ENCODE measurements around the gene PIK3R2.
"Not testable (repeated sequence)": the region's sequence is repeated elsewhere in the genome, so short reads cannot be mapped to it uniquely, and the experiment has no call there.

PIK3R2 gene

GRCh38 chr19:18158467-18158866 is 5.5 kb downstream of the PIK3R2 start:
- DNase-seq (ENCODE audit: low read depth): no peak
- H3K4me3 ChIP-seq (ENCODE audit: low read length): no peak overlapping the region
- TF ChIP-seq CTCF (conservative IDR thresholded peaks at IDR 0.05; ENCODE audit: low read length): no peak

GRCh38 chr19:18159059-18159616 is 6.2 kb downstream of the PIK3R2 start:
- not testable (repeated sequence) for DNase-seq (ENCODE audit: low read depth)

GRCh38 chr19:18159810-18160209 is 6.8 kb downstream of the PIK3R2 start:
- no peak overlapping the region for H3K4me3 ChIP-seq (ENCODE audit: low read length)
- no peak for TF ChIP-seq CTCF (conservative IDR thresholded peaks at IDR 0.05; ENCODE audit: low read length)
- DNase-seq (ENCODE audit: low read depth): no peak

More at GRCh38 chr19:18159059-18159616, 6.2 kb downstream of the PIK3R2 start:
- not testable (repeated sequence) for H3K4me3 ChIP-seq (ENCODE audit: low read length)

- H3K4me3 ChIP-seq (ENCODE audit: low read length): peak overlapping the region; percentile 24; the same call in 1 of the 2 replicates
- no peak for DNase-seq (ENCODE audit: low read depth)
- TF ChIP-seq CTCF (conservative IDR thresholded peaks at IDR 0.05; ENCODE audit: low read length): no peak
Measured at GRCh38 chr19:18160493-18160970, 7.6 kb downstream of the PIK3R2 start.

GRCh38 chr19:18160971-18161635 is 8.1 kb downstream of the PIK3R2 start:
- peak; percentile 38 for DNase-seq (ENCODE audit: low read depth)
- H3K4me3 ChIP-seq (ENCODE audit: low read length): peak overlapping the region; percentile 40
- no peak; the same call in 1 of the 2 replicates for TF ChIP-seq CTCF (conservative IDR thresholded peaks at IDR 0.05; ENCODE audit: low read length)

- H3K4me3 ChIP-seq (ENCODE audit: low read length): peak overlapping the region; percentile 40
- no peak for TF ChIP-seq CTCF (conservative IDR thresholded peaks at IDR 0.05; ENCODE audit: low read length)
- no peak for DNase-seq (ENCODE audit: low read depth)
Measured at GRCh38 chr19:18161636-18162002, 8.7 kb downstream of the PIK3R2 start.

- no peak for DNase-seq (ENCODE audit: low read depth)
- no peak overlapping the region for H3K4me3 ChIP-seq (ENCODE audit: low read length)
- no peak for TF ChIP-seq CTCF (conservative IDR thresholded peaks at IDR 0.05; ENCODE audit: low read length)
Measured at GRCh38 chr19:18164072-18164471, 11.1 kb downstream of the PIK3R2 start.

Data from AG10803 (cell line).